Erythroblast (primary cell): Measurements from ENCODE around the gene CACTIN.

ENCODE experiments used
- GATA1 ChIP-seq: IDR thresholded peaks from 2 replicates; pipeline ENCODE4 v1.6.1; 2011; ENCODE audit warnings: low read depth, mild to moderate bottlenecking, control low read depth, low read length, moderate library complexity
- POLR2A ChIP-seq: IDR thresholded peaks from 2 replicates; pipeline ENCODE4 v1.6.1; 2011; ENCODE audit warnings: mild to moderate bottlenecking, low read length

DNA sequence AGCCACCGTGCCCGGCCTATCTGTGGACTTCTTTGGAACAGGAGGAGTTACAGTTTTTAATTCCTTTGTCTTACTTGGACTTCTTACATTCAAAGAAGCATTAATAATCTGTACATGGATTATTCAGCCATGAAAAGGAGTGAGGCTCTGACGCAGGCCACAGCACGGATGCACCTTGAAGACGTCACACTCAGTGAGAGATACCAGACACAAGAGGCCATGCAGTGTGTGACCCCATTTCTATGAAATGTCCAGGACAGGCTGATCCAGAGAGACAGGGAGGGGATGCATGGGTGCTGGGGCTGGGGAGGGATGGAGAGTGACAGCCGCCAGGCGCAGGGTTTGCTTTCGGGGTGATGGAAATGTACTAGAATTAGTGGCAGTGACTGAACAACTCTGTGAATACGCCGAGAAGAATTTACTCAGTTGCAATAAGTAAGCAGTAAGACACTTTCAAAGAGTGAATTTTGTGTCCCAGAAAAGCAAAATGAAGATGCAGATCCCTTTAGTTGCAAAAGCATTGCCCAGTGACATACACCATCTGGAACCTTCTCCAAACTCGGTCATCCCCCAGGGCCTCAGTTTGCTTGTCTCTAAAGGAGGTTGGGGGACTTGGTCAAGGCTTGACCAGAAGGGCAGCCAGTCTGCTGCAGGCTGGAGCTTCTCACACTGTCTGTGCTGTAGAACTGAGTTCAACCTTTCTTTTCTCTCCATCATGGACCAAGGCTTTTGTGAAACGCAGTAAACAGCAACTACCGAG lies 48.4 kb upstream of the CACTIN start:
- TF ChIP-seq POLR2A (no peak), GATA1 (no peak)
